ENCODE results near the gene CNTNAP2.

The CNTNAP2 gene

GRCh38 chr7:147478796-147479195 lies 1362.2 kb downstream of the CNTNAP2 start:
- no peak for DNase-seq (ENCODE audit: low read depth, low spot score)

DNA sequence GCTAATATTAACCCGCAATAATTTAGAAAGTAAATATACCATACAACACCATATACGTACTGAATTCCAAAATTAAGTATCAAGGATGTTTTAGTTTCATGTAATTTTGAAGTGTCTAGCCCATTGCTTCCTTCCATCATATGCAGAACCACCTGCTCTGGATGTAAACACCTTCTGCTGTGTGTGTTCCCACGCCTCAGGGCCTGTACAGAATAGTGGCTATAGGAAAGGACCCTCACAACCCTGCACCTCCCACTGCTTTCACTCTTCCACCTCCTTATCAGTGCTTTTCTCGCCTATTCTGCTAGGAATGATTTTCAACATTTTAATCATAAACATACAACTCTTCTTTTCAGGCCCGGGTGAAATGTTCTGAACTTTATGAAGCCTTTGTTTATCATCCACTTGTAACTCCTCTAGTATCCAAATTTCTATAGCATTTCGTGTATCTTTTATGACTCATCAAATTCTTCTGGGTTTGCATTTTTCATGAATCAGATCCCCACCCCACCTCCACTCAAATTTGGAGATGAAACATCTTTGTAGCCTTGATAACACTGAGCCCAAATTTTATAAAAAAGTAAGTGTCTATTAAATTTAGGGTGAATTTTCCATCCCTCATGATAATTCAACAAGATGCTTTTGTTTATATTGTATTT lies 1367.2 kb downstream of the CNTNAP2 start:
- no peak for DNase-seq (ENCODE audit: low read depth, low spot score)
- no peak overlapping the region for H3K27ac ChIP-seq

More at GRCh38 chr7:147478796-147479195, 1362.2 kb downstream of the CNTNAP2 start:
- no peak overlapping the region for H3K27ac ChIP-seq

DNA sequence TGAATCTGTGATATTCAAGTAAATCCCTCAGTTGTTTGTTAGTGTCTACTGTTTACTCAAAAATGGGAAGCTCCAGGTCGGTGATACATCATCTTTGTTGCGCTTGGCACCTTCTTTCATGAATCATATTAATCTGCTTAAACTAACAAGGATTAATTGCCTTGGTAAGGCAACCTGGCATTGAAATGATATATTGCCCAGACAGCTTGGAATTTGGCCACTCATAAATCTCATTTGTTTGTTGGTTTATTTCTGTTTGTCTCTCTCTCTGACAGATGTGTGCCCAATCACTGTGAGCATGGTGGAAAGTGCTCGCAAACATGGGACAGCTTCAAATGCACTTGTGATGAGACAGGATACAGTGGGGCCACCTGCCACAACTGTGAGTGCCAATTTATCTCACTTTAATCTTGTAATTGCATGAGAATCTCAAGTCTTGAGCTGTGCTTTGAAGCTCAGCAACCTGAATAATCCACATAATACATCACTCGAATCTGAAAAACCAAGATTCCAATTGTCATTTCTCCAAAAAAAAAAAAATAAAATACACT lies 1369.1 kb downstream of the CNTNAP2 start:
- DNase-seq (ENCODE audit: low read depth, low spot score): peak; percentile 22
- no peak overlapping the region for H3K27ac ChIP-seq

DNA sequence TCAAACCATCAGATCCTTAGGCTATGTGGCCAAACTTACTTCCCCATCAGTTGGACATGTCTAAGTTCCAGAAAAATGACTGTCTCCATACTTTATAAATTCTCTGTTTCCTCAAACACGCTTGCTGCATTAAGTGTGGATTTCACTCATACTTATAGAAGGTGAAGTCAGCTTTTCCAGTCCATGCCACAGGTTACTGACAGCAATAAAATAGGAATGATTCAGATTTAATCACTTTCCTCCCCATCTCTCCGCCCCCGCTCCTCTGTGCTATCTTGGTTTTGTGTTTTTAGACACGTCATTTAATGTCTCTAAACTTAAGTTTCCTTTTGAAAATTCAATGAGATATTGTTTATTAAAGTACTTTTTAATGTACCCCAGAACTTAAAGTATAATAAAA lies 1376.0 kb downstream of the CNTNAP2 start:
- peak; percentile 24 for DNase-seq (ENCODE audit: low read depth, low spot score)
- peak overlapping the region; percentile 31 for H3K27ac ChIP-seq

- DNase-seq (ENCODE audit: low read depth, low spot score): no peak
- H3K27ac ChIP-seq: peak overlapping the region; percentile 33
These were observed 1379.6 kb downstream of the CNTNAP2 start for GRCh38 chr7:147496209-147496608.

GRCh38 chr7:147497246-147497645 lies 1380.6 kb downstream of the CNTNAP2 start:
- no peak for DNase-seq (ENCODE audit: low read depth, low spot score)

DNA sequence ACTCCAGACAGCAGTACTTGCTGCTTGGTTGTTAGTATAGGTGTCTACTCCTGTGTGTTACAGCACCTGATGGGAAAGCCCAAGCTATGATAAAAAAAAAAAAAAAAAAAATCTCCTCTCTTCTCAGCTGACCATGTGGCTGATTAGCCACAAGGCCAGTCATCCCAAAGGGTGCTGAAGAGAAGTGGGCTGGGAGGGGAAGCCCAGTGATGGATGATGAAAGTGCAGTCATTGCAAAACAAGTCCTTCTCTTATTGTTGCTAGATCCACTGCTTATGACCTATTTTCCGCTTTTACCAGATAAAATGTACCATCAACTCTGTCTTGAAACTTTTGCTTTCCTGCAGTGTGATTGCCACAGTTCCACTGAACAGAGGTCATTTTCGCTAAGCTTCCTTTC lies 1381.5 kb downstream of the CNTNAP2 start:
- no peak overlapping the region for H3K27ac ChIP-seq

More at GRCh38 chr7:147497246-147497645, 1380.6 kb downstream of the CNTNAP2 start:
- no peak overlapping the region for H3K27ac ChIP-seq

GRCh38 chr7:147509035-147509501 lies 1392.5 kb downstream of the CNTNAP2 start:
- no peak for DNase-seq (ENCODE audit: low read depth, low spot score)
- peak overlapping the region; percentile 79 for H3K27ac ChIP-seq

More for the DNA sequence above, 1381.5 kb downstream of the CNTNAP2 start:
- no peak for DNase-seq (ENCODE audit: low read depth, low spot score)

- H3K27ac ChIP-seq: peak overlapping the region; percentile 79
- peak; percentile 27 for DNase-seq (ENCODE audit: low read depth, low spot score)
These were observed 1393.1 kb downstream of the CNTNAP2 start for GRCh38 chr7:147509541-147510200.

- no peak for DNase-seq (ENCODE audit: low read depth, low spot score)
- peak overlapping the region; percentile 79 for H3K27ac ChIP-seq
These were observed 1393.6 kb downstream of the CNTNAP2 start for GRCh38 chr7:147510201-147510542.

- peak overlapping the region; percentile 79 for H3K27ac ChIP-seq
- DNase-seq (ENCODE audit: low read depth, low spot score): peak; percentile 66
These were observed 1394.3 kb downstream of the CNTNAP2 start for GRCh38 chr7:147510923-147511322.

DNA sequence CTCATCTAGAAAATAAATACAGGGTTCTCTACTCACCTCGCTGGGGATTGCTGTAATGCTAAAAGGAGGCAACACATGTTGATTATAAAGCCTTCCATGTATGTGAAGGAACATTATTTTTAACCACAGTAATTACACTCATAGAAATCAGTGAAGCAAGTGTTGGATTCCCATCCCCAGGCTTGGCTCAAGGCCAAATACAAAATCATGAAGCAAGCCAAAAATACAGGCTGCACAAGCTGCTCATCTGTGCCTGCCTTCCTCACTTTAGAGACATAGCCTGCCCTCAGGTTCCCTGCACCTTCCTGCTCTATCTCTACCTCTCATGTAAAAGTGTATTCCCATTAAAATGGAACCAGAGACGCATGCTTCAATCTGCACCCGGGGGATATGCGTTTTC lies 1396.8 kb downstream of the CNTNAP2 start:
- DNase-seq (ENCODE audit: low read depth, low spot score): no peak
- H3K27ac ChIP-seq: no peak overlapping the region

GRCh38 chr7:147516391-147516790 lies 1399.8 kb downstream of the CNTNAP2 start:
- DNase-seq (ENCODE audit: low read depth, low spot score): no peak
- no peak overlapping the region for H3K27ac ChIP-seq

GRCh38 chr7:147519062-147519461 lies 1402.5 kb downstream of the CNTNAP2 start:
- DNase-seq (ENCODE audit: low read depth, low spot score): no peak
- no peak overlapping the region for H3K27ac ChIP-seq

DNA sequence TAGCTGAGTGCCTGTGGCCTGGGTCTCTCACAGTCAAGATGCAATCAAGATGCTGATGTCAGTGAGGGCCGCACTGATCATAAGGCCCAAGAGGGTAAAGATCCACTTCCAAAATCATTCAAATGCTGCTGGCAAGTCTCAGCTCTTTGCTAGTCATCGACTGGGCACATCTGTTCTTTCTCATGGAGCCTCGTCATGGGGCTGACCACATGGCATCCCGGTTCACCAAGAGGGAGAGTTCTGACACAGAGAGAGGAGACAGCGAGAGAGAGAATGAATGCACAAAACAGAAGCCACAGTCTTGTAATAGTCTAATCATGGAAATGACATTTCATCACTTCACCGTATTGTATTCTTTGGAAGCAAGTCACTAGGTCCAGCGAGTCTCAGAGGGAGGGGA lies 1406.5 kb downstream of the CNTNAP2 start:
- no peak for DNase-seq (ENCODE audit: low read depth, low spot score)
- no peak overlapping the region for H3K27ac ChIP-seq

DNA sequence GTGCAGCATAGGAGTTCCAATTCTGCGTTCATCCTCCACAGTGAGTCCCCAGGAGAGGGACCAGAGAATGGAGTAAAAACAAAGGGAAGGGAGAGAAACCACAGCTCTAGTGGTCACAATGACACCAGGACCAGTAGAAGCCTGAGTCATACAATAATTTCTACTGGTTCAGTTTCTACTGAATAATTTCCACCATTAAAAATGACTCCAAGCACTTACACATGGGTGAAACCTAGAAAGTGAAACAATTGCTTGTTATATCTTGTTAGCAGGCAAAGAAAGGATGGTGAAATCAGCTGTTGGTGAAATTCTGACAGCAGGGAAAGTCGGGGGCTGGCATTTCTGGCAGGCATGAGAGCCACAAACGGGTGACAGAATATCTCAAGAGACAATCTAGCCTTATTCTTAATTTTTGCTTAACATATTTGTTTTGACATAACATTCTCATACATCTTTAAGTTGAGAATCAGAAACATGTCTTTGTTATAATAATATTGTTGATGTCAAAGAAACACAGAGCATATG lies 1408.2 kb downstream of the CNTNAP2 start:
- peak; percentile 5 for DNase-seq (ENCODE audit: low read depth, low spot score)
- H3K27ac ChIP-seq: no peak overlapping the region

GRCh38 chr7:147525325-147525724 lies 1408.7 kb downstream of the CNTNAP2 start:
- DNase-seq (ENCODE audit: low read depth, low spot score): no peak
- H3K27ac ChIP-seq: no peak overlapping the region

DNA sequence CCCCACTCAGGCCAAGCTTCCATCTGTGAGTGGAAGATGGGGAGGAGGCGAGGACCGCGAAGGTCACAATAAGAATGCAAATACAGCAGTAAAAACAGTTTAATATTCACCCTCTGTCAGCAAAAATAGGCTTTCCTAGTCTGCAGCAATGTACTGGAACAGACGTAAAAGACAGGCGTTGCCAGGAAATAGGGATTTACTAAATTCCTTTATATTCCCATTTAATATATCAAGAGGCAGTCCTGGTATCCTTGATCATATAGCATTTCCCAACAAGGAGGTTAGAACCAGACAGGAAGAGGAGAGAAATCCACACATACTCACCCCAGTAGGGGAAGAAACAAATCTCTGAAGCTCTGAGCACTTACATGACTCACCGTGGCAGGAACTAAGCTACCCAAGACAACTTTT lies 1419.1 kb downstream of the CNTNAP2 start:
- no peak overlapping the region for H3K27ac ChIP-seq
- DNase-seq (ENCODE audit: low read depth, low spot score): no peak

DNA sequence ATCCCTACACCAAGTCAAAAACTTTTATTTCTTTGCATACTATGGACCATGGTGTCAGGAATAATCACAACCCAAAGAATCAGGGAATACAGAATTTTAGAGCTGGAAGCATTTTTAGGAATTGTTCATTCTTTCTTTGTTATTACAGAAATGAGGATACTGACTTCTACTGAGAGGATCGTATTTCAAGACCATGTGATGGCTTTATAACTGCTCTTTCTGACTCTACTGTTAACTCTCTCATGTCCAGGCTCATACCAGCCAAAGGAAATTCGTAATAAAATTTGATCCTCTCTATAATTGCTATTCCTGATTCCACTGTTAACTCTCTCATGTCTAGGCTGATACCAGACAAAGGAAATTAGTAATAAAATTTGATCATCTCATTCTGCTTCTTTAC lies 1423.1 kb downstream of the CNTNAP2 start:
- H3K27ac ChIP-seq: no peak overlapping the region
- no peak for DNase-seq (ENCODE audit: low read depth, low spot score)

GRCh38 chr7:147540743-147541142 lies 1424.1 kb downstream of the CNTNAP2 start:
- no peak overlapping the region for H3K27ac ChIP-seq
- DNase-seq (ENCODE audit: low read depth, low spot score): no peak

DNA sequence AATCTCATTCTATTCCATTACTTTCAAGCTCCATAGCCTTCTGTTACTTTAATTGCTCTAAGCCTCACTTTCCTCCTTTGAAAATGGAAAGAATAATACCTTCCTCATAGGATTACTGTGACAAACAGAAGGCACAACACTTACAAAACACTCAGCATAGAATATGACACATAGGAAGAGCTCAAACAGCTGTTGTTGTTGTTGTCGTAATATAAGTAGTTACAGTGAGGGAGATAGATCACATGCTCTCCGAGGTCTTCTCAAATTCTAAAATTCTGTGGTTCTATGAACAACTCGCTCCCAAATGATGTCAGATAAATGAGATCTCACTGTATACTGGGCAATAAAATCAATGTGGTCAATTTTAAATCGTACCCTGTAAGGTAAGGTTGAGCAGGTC lies 1424.7 kb downstream of the CNTNAP2 start:
- DNase-seq (ENCODE audit: low read depth, low spot score): no peak
- no peak overlapping the region for H3K27ac ChIP-seq
